Small intestine (tissue), 7 donors: Measurements from ENCODE around the gene NUBP2. TPM values are rescaled to one million over a fixed set of nuclear protein-coding genes. Genes with fewer than 3 reads are reported as not detected.

Experiments
- DNase-seq, 2 donors: peaks; one replicate each; pipeline versions ENCODE4 v3.0.0 to v3.0.0-alpha.2; 2013
- FAIRE-seq: peaks from 2 replicates; lab custom pipeline; 2012; peaks lifted over from hg19 to GRCh38; lab: Jason Lieb, UNC
- H3K27ac ChIP-seq, 3 donors: one replicate each; pipeline ENCODE4 v1.5.1; 2013; ENCODE audit warnings: low read length in 2 of 3, mild to moderate bottlenecking in 2 of 3, control low read depth in 1 of 3, inconsistent platforms in 1 of 3, low read depth in 1 of 3, moderate library complexity in 1 of 3
- H3K27me3 ChIP-seq, 3 donors: one replicate each; pipeline ENCODE4 v1.6.1; 2013; ENCODE audit warnings: low read length in 3 of 3, inconsistent platforms in 1 of 3; ENCODE audit not compliant: control insufficient read depth in 3 of 3, insufficient read depth in 3 of 3
- H3K36me3 ChIP-seq, 3 donors: one replicate each; pipeline ENCODE4 v1.6.1; 2013; ENCODE audit warnings: low read length in 3 of 3, inconsistent platforms in 1 of 3, low read depth in 1 of 3, mild to moderate bottlenecking in 1 of 3, moderate library complexity in 1 of 3; ENCODE audit not compliant: control insufficient read depth in 3 of 3, insufficient read depth in 2 of 3
- H3K4me1 ChIP-seq, 3 donors: one replicate each; pipeline ENCODE4 v1.6.1; 2013; ENCODE audit warnings: low read length in 2 of 3, inconsistent platforms in 1 of 3, low read depth in 1 of 3, mild to moderate bottlenecking in 1 of 3, moderate library complexity in 1 of 3; ENCODE audit not compliant: control insufficient read depth in 3 of 3, insufficient read depth in 2 of 3
- H3K4me3 ChIP-seq, 3 donors: one replicate each; pipeline ENCODE4 v1.5.1; 2013; ENCODE audit warnings: low read length in 3 of 3, control low read depth in 1 of 3, inconsistent platforms in 1 of 3, low read depth in 1 of 3, mild to moderate bottlenecking in 1 of 3, moderate library complexity in 1 of 3
- H3K9me3 ChIP-seq, 2 donors: one replicate each; pipeline ENCODE4 v1.6.1; 2013; ENCODE audit warnings: low read depth in 1 of 2, low read length in 1 of 2; ENCODE audit not compliant: control insufficient read depth in 2 of 2, insufficient read depth in 1 of 2
- WGBS, 3 donors: extraction: QIAGEN DNeasy Blood & Tissue Kit; methylation state at CpG; one replicate each; pipeline ENCODE4 v1.1.7; 2013; 5-methylcytosine and 5-hydroxymethylcytosine counted together
- polyA plus RNA-seq, 4 donors: library from polyadenylated mRNA; stranded (reverse) in 3 of 4; unstranded in 1 of 4; fragments of 200-250 nt in 3 of 4; fragments of 120-200 nt in 1 of 4; gene quantifications; one replicate each; pipeline versions ENCODE4 v1.2.1 to v1.2.3, GENCODE V29; 2013
- donor health status: healthy with polysubstance abuse.
- donor health status: control.
- donor health status: control.
- donor health status: Bipolar disorder and iron deficiency.
- donor health status: healthy.

Gene NUBP2
- polyA plus RNA-seq, 4 donors = 38.6 to 70.7 (median 61.8) TPM

- WGBS, 3 donors = 81 to 85% (median 81%) methylated on average over 18 of the region's 18 CpGs
- Histone ChIP-seq H3K4me1 (no peaks in the 10 kb centered on the region), H3K4me3 (no peak overlapping the region), H3K9me3 (no peaks in the 10 kb centered on the region), H3K36me3 (peaks cover 4 to 59% (median 5%) of the 10 kb centered on the region in 3 donors), H3K27me3 (no peaks in the 10 kb centered on the region), H3K27ac (no peak overlapping the region)
- FAIRE-seq (no peak), DNase-seq (no peak)
Observed at GRCh38 chr16:1808691-1809090, 25.9 kb downstream of the NUBP2 start.

- H3K4me1 ChIP-seq = no peaks in the 10 kb centered on the region
- H3K27me3 ChIP-seq = no peaks in the 10 kb centered on the region
- WGBS, 3 donors = 54 to 71% (median 59%) methylated on average over 22 to 28 of the region's 28 CpGs
- H3K27ac ChIP-seq = no peak overlapping the region
- no peak overlapping the region for H3K4me3 ChIP-seq
- FAIRE-seq (no peak), DNase-seq (peak; percentile 43 to 49)
- no peaks in the 10 kb centered on the region for H3K9me3 ChIP-seq
- H3K36me3 ChIP-seq = peaks cover 4 to 61% (median 5%) of the 10 kb centered on the region in 3 donors
Observed at GRCh38 chr16:1809281-1809801, 26.6 kb downstream of the NUBP2 start.

- DNase-seq (no peak), FAIRE-seq (no peak)
- Histone ChIP-seq H3K4me1 (no peaks in the 10 kb centered on the region), H3K27me3 (no peaks in the 10 kb centered on the region), H3K4me3 (no peak overlapping the region), H3K9me3 (no peaks in the 10 kb centered on the region), H3K27ac (no peak overlapping the region), H3K36me3 (peaks cover 4 to 58% (median 8%) of the 10 kb centered on the region in 3 donors)
- 94 to 97% (median 96%) methylated on average over 16 of the region's 16 CpGs for WGBS, 3 donors
Observed at GRCh38 chr16:1810106-1810505, 27.3 kb downstream of the NUBP2 start.

- no peak for DNase-seq
- WGBS, 3 donors = 96 to 97% (median 97%) methylated on average over 10 to 16 of the region's 16 CpGs
- no peak for FAIRE-seq
Observed at GRCh38 chr16:1810536-1810935, 27.8 kb downstream of the NUBP2 start.

GRCh38 chr16:1812732-1813163 is 30.0 kb downstream of the NUBP2 start:
- no peaks in the 10 kb centered on the region for H3K27me3 ChIP-seq
- H3K36me3 ChIP-seq = peaks cover 7 to 69% (median 9%) of the 10 kb centered on the region in 3 donors
- no peak overlapping the region for H3K27ac ChIP-seq
- no peaks in the 10 kb centered on the region for H3K9me3 ChIP-seq
- H3K4me3 ChIP-seq = no peak overlapping the region
- H3K4me1 ChIP-seq = no peaks in the 10 kb centered on the region
- WGBS, 3 donors = 14 to 23% (median 23%) methylated on average over 17 of the region's 17 CpGs
- DNase-seq (peak; percentile 71 to 77), FAIRE-seq (no peak)

More at GRCh38 chr16:1810536-1810935, 27.8 kb downstream of the NUBP2 start:
- no peak overlapping the region for H3K27ac ChIP-seq
- no peaks in the 10 kb centered on the region for H3K27me3 ChIP-seq
- no peaks in the 10 kb centered on the region for H3K4me1 ChIP-seq
- H3K4me3 ChIP-seq = no peak overlapping the region
- H3K9me3 ChIP-seq = no peaks in the 10 kb centered on the region
- H3K36me3 ChIP-seq = peaks cover 4 to 60% (median 10%) of the 10 kb centered on the region in 3 donors

- no peaks in the 10 kb centered on the region for H3K9me3 ChIP-seq
- peaks cover 6 to 70% (median 11%) of the 10 kb centered on the region in 3 donors for H3K36me3 ChIP-seq
- H3K4me3 ChIP-seq = no peak overlapping the region
- H3K27me3 ChIP-seq = no peaks in the 10 kb centered on the region
- H3K27ac ChIP-seq = no peak overlapping the region
- FAIRE-seq (no peak), DNase-seq (no peak)
- no peaks in the 10 kb centered on the region for H3K4me1 ChIP-seq
- WGBS, 3 donors = 89 to 95% (median 93%) methylated on average over 11 of the region's 11 CpGs
Observed at GRCh38 chr16:1815461-1815860, 32.7 kb downstream of the NUBP2 start.

GRCh38 chr16:1816396-1817275 is 33.9 kb downstream of the NUBP2 start:
- no peaks in the 10 kb centered on the region for H3K4me1 ChIP-seq

GRCh38 chr16:1817276-1817589 is 34.5 kb downstream of the NUBP2 start:
- H3K36me3 ChIP-seq = peaks cover 6 to 83% (median 11%) of the 10 kb centered on the region in 3 donors
- H3K27me3 ChIP-seq = no peaks in the 10 kb centered on the region
- no peaks in the 10 kb centered on the region for H3K9me3 ChIP-seq
- DNase-seq = no peak
- H3K4me1 ChIP-seq = no peaks in the 10 kb centered on the region
- H3K4me3 ChIP-seq = no peak overlapping the region
- no peak for FAIRE-seq
- H3K27ac ChIP-seq = no peak overlapping the region
- 93 to 94% (median 93%) methylated on average over 8 to 9 of the region's 9 CpGs for WGBS, 3 donors

More at GRCh38 chr16:1816396-1817275, 33.9 kb downstream of the NUBP2 start:
- H3K36me3 ChIP-seq = peaks cover 6 to 77% (median 11%) of the 10 kb centered on the region in 3 donors
- FAIRE-seq (no peak), DNase-seq (no peak)
- H3K4me3 ChIP-seq = no peak overlapping the region
- 93 to 95% (median 93%) methylated on average over 35 to 40 of the region's 40 CpGs for WGBS, 3 donors
- H3K27ac ChIP-seq = no peak overlapping the region
- H3K27me3 ChIP-seq = no peaks in the 10 kb centered on the region
- no peaks in the 10 kb centered on the region for H3K9me3 ChIP-seq
